HepG2 (cell line): ENCODE data around the gene AFDN. TPM values are rescaled to one million over a fixed set of nuclear protein-coding genes. Genes with fewer than 3 reads are reported as not detected.

Experiments
- ARID4A ChIP-seq: sonication (generic); formaldehyde crosslinking; IDR thresholded peaks from 2 replicates; pipeline ENCODE4 v1.5.0; 2020; ENCODE audit warnings: mild to moderate bottlenecking, missing genetic modification reagents, borderline replicate concordance
- BCL3 ChIP-seq: sonication (generic); formaldehyde crosslinking; IDR thresholded peaks from 2 replicates; pipeline ENCODE4 v1.5.1; 2020; ENCODE audit warnings: mild to moderate bottlenecking, missing genetic modification reagents, moderate library complexity
- BORCS8-MEF2B ChIP-seq: sonication (generic); formaldehyde crosslinking; IDR thresholded peaks from 2 replicates; pipeline ENCODE4 v1.8.0; 2022; ENCODE audit warnings: mild to moderate bottlenecking, missing genetic modification reagents
- CBX1 ChIP-seq: IDR thresholded peaks from one replicate; pipeline ENCODE4 v1.6.1; 2016; ENCODE audit warnings: antibody characterized with exemption, low read depth
- DDIT3 ChIP-seq: sonication (generic); formaldehyde crosslinking; IDR thresholded peaks from 2 replicates; pipeline ENCODE4 v1.4.0; 2020; ENCODE audit warnings: mild to moderate bottlenecking, missing genetic modification reagents
- HINFP ChIP-seq: sonication (generic); formaldehyde crosslinking; IDR thresholded peaks from 2 replicates; pipeline ENCODE4 v1.4.0; 2020; ENCODE audit warnings: low read depth, mild to moderate bottlenecking, missing genetic modification reagents
- NFE2L2 ChIP-seq: fragments of 150-350 bp; IDR thresholded peaks from 2 replicates; pipeline ENCODE4 v1.6.1; 2014; ENCODE audit warnings: low read length
- PHB2 ChIP-seq: fragments of 450-650 bp; IDR thresholded peaks from 2 replicates; pipeline ENCODE4 v1.6.1; 2018; ENCODE audit not compliant: partially characterized antibody
- RBAK ChIP-seq: sonication (generic); formaldehyde crosslinking; IDR thresholded peaks from 2 replicates; pipeline ENCODE4 v1.5.1; 2020; ENCODE audit warnings: mild to moderate bottlenecking, missing genetic modification reagents
- RFXAP ChIP-seq: sonication (generic); formaldehyde crosslinking; IDR thresholded peaks from 2 replicates; pipeline ENCODE4 v1.4.0; 2020; ENCODE audit warnings: missing genetic modification reagents, borderline replicate concordance
- SOX5 ChIP-seq: IDR thresholded peaks from 2 replicates; pipeline ENCODE4 v1.6.1; 2016; ENCODE audit warnings: borderline replicate concordance
- TP53 ChIP-seq: sonication (generic); formaldehyde crosslinking; conservative IDR thresholded peaks from 2 replicates; pipeline ENCODE4 v1.4.0; 2020; ENCODE audit warnings: missing genetic modification reagents
- ZNF124 ChIP-seq: sonication (generic); formaldehyde crosslinking; IDR thresholded peaks from 2 replicates; pipeline ENCODE4 v1.4.0; 2020; ENCODE audit warnings: missing genetic modification reagents
- ZNF180 ChIP-seq: sonication (generic); formaldehyde crosslinking; IDR thresholded peaks from 2 replicates; pipeline ENCODE4 v1.4.0; 2020; ENCODE audit warnings: low read depth, missing genetic modification reagents, borderline replicate concordance
- ZNF674 ChIP-seq: sonication (generic); formaldehyde crosslinking; IDR thresholded peaks from 2 replicates; pipeline ENCODE4 v1.5.0; 2020; ENCODE audit warnings: low read depth, mild to moderate bottlenecking, missing genetic modification reagents
- polyA plus RNA-seq, 8 experiments: library from polyadenylated mRNA; depleted of rRNA in 3 of 8; stranded (reverse) in 7 of 8; unstranded in 1 of 8; fragments of >200 nt; fragmentation: Illumina TruSeq in 4 of 8; extraction: Trizol in 4 of 8; gene quantifications; 2 replicates each; pipeline versions ENCODE4 v1.2.1 to v1.2.3, GENCODE V29; 2011 to 2016; ENCODE audit warnings: low read depth in 4 of 8, missing spikeins in 1 of 8, mixed read lengths in 1 of 8; ENCODE audit not compliant: insufficient read depth in 1 of 8
- total RNA-seq, 5 experiments: library from RNA; depleted of rRNA; stranded (reverse); fragments of >200 nt; fragmentation: Illumina TruSeq; extraction: Trizol; gene quantifications; 2 replicates each; pipeline ENCODE4 v1.2.3, GENCODE V29; 2016; ENCODE audit warnings: low read depth in 1 of 5
- TF ChIP-seq, protein P1 (sequence below): sonication (generic); formaldehyde crosslinking; IDR thresholded peaks from 2 replicates; pipeline ENCODE4 v1.4.0; 2020; ENCODE audit warnings: missing genetic modification reagents, borderline replicate concordance
- TF ChIP-seq, protein P2 (sequence below): IDR thresholded peaks from 2 replicates; pipeline ENCODE4 v1.6.1; 2016; ENCODE audit warnings: low read depth, borderline replicate concordance

The AFDN gene
- total and polyA plus RNA-seq, 2 of the 13 experiments (the other 11 are each of a cell fraction or from before 2014, with no cell fraction given): 136 to 151 TPM

GRCh38 chr6:167932468-167933276 lies 106.0 kb downstream of the AFDN start (continued):
- TF ChIP-seq, protein P1, sequence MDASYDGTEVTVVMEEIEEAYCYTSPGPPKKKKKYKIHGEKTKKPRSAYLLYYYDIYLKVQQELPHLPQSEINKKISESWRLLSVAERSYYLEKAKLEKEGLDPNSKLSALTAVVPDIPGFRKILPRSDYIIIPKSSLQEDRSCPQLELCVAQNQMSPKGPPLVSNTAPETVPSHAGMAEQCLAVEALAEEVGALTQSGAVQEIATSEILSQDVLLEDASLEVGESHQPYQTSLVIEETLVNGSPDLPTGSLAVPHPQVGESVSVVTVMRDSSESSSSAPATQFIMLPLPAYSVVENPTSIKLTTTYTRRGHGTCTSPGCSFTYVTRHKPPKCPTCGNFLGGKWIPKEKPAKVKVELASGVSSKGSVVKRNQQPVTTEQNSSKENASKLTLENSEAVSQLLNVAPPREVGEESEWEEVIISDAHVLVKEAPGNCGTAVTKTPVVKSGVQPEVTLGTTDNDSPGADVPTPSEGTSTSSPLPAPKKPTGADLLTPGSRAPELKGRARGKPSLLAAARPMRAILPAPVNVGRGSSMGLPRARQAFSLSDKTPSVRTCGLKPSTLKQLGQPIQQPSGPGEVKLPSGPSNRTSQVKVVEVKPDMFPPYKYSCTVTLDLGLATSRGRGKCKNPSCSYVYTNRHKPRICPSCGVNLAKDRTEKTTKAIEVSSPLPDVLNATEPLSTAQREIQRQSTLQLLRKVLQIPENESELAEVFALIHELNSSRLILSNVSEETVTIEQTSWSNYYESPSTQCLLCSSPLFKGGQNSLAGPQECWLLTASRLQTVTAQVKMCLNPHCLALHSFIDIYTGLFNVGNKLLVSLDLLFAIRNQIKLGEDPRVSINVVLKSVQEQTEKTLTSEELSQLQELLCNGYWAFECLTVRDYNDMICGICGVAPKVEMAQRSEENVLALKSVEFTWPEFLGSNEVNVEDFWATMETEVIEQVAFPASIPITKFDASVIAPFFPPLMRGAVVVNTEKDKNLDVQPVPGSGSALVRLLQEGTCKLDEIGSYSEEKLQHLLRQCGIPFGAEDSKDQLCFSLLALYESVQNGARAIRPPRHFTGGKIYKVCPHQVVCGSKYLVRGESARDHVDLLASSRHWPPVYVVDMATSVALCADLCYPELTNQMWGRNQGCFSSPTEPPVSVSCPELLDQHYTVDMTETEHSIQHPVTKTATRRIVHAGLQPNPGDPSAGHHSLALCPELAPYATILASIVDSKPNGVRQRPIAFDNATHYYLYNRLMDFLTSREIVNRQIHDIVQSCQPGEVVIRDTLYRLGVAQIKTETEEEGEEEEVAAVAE: no peak; the same call in 1 of the 2 replicates
- TF ChIP-seq RBAK (CRISPR knock-in tag) (no peak), CBX1 (no peak), DDIT3 (CRISPR knock-in tag) (no peak), TP53 (no peak), RFXAP (CRISPR knock-in tag) (no peak), BCL3 (no peak), HINFP (CRISPR knock-in tag) (no peak), NFE2L2 (no peak), BORCS8-MEF2B (CRISPR knock-in tag) (no peak), ZNF180 (CRISPR knock-in tag) (no peak), SOX5 (CRISPR knock-in tag) (peak; percentile 76; the same call in 1 of the 2 replicates), ZNF124 (0 out of 2 replicates have a peak, but pooled peaks have one; percentile 27), ZNF674 (CRISPR knock-in tag) (no peak), PHB2 (no peak), ARID4A (peak; percentile 73; the same call in 1 of the 2 replicates)
- TF ChIP-seq, protein P2, sequence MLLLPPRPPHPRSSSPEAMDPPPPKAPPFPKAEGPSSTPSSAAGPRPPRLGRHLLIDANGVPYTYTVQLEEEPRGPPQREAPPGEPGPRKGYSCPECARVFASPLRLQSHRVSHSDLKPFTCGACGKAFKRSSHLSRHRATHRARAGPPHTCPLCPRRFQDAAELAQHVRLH: peak; percentile 60; the same call in 1 of the 2 replicates
